Measurements from ENCODE around the gene BRME1.

GRCh38 chr19:13861714-13862531 lies 44.0 kb downstream of the BRME1 start:
- TF ChIP-seq POLR2A (IDR thresholded peaks at IDR 0.05) = peak in 1 of 2 donors; percentile 7
- TF ChIP-seq CTCF (IDR thresholded peaks at IDR 0.05) = peak in 2 of 3 donors; percentile 95 to 99

Data from lower leg skin (tissue), 3 donors.